GM23338 (cell line): ENCODE data around the gene EPHB1. TPM values are rescaled to one million over a fixed set of nuclear protein-coding genes. Genes with fewer than 3 reads are reported as not detected.

Experiments used
- ATAC-seq: fragments of 200-7000 bp; cut with Tn5 transposase; 3 replicates; pipeline ENCODE4 v1.9.1; 2020
- DNase-seq: peaks from one replicate; pipeline ENCODE4 v3.0.0-alpha.2; 2015; ENCODE audit warnings: low spot score
- H2AFZ ChIP-seq: fragments of 200-600 bp; sonication (generic); 2 replicates; pipeline ENCODE4 v1.8.0; 2016; ENCODE audit warnings: antibody characterized with exemption, mild to moderate bottlenecking, moderate library complexity
- H3F3A ChIP-seq: fragments of 200-600 bp; sonication (generic); replicated peaks from 2 replicates; pipeline ENCODE4 v1.8.0; 2017; ENCODE audit warnings: antibody characterized with exemption, mixed run types, low read depth
- H3K27ac ChIP-seq: fragments of 200-600 bp; sonication (generic); 2 replicates; pipeline ENCODE4 v1.6.1; 2016; ENCODE audit warnings: low read depth
- H3K27me3 ChIP-seq: fragments of 200-600 bp; sonication (generic); 2 replicates; pipeline ENCODE4 v1.8.0; 2016; ENCODE audit warnings: mild to moderate bottlenecking, mixed run types, moderate library complexity; ENCODE audit not compliant: insufficient read depth
- H3K36me3 ChIP-seq: fragments of 200-600 bp; sonication (generic); 2 replicates; pipeline ENCODE4 v1.8.0; 2016; ENCODE audit warnings: mild to moderate bottlenecking; ENCODE audit not compliant: insufficient read depth
- H3K4me1 ChIP-seq: fragments of 200-600 bp; sonication (generic); 2 replicates; pipeline ENCODE4 v1.8.0; 2016; ENCODE audit warnings: mild to moderate bottlenecking, moderate library complexity; ENCODE audit not compliant: insufficient read depth
- H3K4me2 ChIP-seq: fragments of 200-600 bp; sonication (generic); 2 replicates; pipeline ENCODE4 v1.7.1; 2017; ENCODE audit warnings: mixed run types
- H3K4me3 ChIP-seq: fragments of 200-600 bp; sonication (generic); 2 replicates; pipeline ENCODE4 v1.6.1; 2016; ENCODE audit warnings: mixed run types
- H3K79me2 ChIP-seq: fragments of 200-600 bp; sonication (generic); replicated peaks from 2 replicates; pipeline ENCODE4 v1.8.0; 2017; ENCODE audit warnings: mild to moderate bottlenecking; ENCODE audit not compliant: insufficient read depth
- H3K9me2 ChIP-seq: fragments of 200-600 bp; sonication (generic); 2 replicates; pipeline ENCODE4 v1.8.0; 2017; ENCODE audit not compliant: insufficient read depth
- H4K20me1 ChIP-seq: fragments of 200-600 bp; sonication (generic); replicated peaks from 2 replicates; pipeline ENCODE4 v1.8.0; 2017; ENCODE audit warnings: mild to moderate bottlenecking; ENCODE audit not compliant: insufficient read depth
- H3K27ac Mint-ChIP-seq: 2 replicates; pipeline ENCODE4 v1.8.0; 2020; ENCODE audit warnings: inconsistent platforms, mild to moderate bottlenecking, moderate library complexity, mixed read lengths
- H3K27me3 Mint-ChIP-seq: 3 replicates; pipeline ENCODE4 v1.8.0; 2022; ENCODE audit warnings: low read depth, mild to moderate bottlenecking, moderate library complexity, mixed read lengths, inconsistent platforms; ENCODE audit not compliant: insufficient read depth, poor library complexity
- H3K36me3 Mint-ChIP-seq: 3 replicates; pipeline ENCODE4 v1.8.0; 2021; ENCODE audit warnings: low read depth, mild to moderate bottlenecking, inconsistent platforms, moderate library complexity, mixed read lengths
- H3K4me1 Mint-ChIP-seq: 3 replicates; pipeline ENCODE4 v1.8.0; 2020; ENCODE audit warnings: mild to moderate bottlenecking, inconsistent platforms, mixed read lengths
- H3K4me3 Mint-ChIP-seq: 3 replicates; pipeline ENCODE4 v1.8.0; 2021; ENCODE audit warnings: moderate library complexity, mild to moderate bottlenecking, inconsistent platforms, mixed read lengths
- H3K9me3 Mint-ChIP-seq: 3 replicates; pipeline ENCODE4 v1.8.0; 2020; ENCODE audit warnings: moderate library complexity, mild to moderate bottlenecking, inconsistent platforms, mixed read lengths
- CREB1 ChIP-seq: fragments of 250-450 bp; sonication (Bioruptor Pico); IDR thresholded peaks from 2 replicates; pipeline ENCODE4 v1.5.0; 2020; ENCODE audit warnings: low read depth, mild to moderate bottlenecking, moderate library complexity
- ETS1 ChIP-seq: IDR thresholded peaks from 2 replicates; pipeline ENCODE4 v1.6.1; 2016; ENCODE audit warnings: antibody characterized with exemption
- EZH2 ChIP-seq: fragments of 200-600 bp; sonication (generic); IDR thresholded peaks from one replicate; pipeline ENCODE4 v1.8.0; 2017; ENCODE audit warnings: antibody characterized with exemption, mild to moderate bottlenecking, low read depth; ENCODE audit not compliant: unreplicated experiment
- NANOG ChIP-seq: IDR thresholded peaks from 2 replicates; pipeline ENCODE4 v1.6.1; 2016; ENCODE audit warnings: antibody characterized with exemption, borderline replicate concordance
- POLR2AphosphoS5 ChIP-seq: IDR thresholded peaks from 2 replicates; pipeline ENCODE4 v1.6.1; 2016; ENCODE audit warnings: antibody characterized with exemption, low read depth
- REST ChIP-seq: IDR thresholded peaks from one replicate; pipeline ENCODE4 v1.6.1; 2018; ENCODE audit warnings: antibody characterized with exemption; ENCODE audit not compliant: unreplicated experiment
- STAT1 ChIP-seq: IDR thresholded peaks from one replicate; pipeline ENCODE4 v1.6.1; 2016; ENCODE audit warnings: antibody characterized with exemption; ENCODE audit not compliant: unreplicated experiment
- ZNF114 ChIP-seq: fragments of 250-450 bp; sonication (Bioruptor Pico); IDR thresholded peaks from 2 replicates; pipeline ENCODE4 v1.5.0; 2020; ENCODE audit warnings: mild to moderate bottlenecking, moderate library complexity
- ZNF331 ChIP-seq: fragments of 250-450 bp; sonication (Bioruptor Pico); IDR thresholded peaks from 2 replicates; pipeline ENCODE4 v1.5.0; 2020; ENCODE audit warnings: low read depth, mild to moderate bottlenecking, moderate library complexity
- polyA plus RNA-seq: library from polyadenylated mRNA; unstranded; fragments of >200 nt; fragmentation: Nextera tagmentation; extraction: Ambion mirVana; gene quantifications from 2 replicates; pipeline ENCODE4 v1.2.1, GENCODE V29; 2016
- total RNA-seq: library from RNA; depleted of rRNA; stranded (reverse); fragments of >200 nt; shearing (Covaris generic); gene quantifications from 2 replicates; pipeline ENCODE4 v1.2.3, GENCODE V29; 2014
- TF ChIP-seq, protein P1 (sequence below): fragments of 250-450 bp; sonication (Bioruptor Pico); IDR thresholded peaks from 2 replicates; pipeline ENCODE4 v1.5.0; 2020; ENCODE audit warnings: mild to moderate bottlenecking, moderate library complexity

The EPHB1 gene
- total and polyA plus RNA-seq, 2 experiments from 2014 or later: 2.7 to 5.2 TPM

GRCh38 chr3:134993011-134993410 lies 198.0 kb downstream of the EPHB1 start (continued):
- TF ChIP-seq REST (no peak), ZNF331 (CRISPR knock-in tag) (no peak), CREB1 (CRISPR knock-in tag) (no peak), ZNF114 (no peak)

GRCh38 chr3:134998158-134998557 lies 203.1 kb downstream of the EPHB1 start:
- Histone ChIP-seq H3F3A (no peaks in the 10 kb centered on the region), H3K9me2 (no peaks in the 10 kb centered on the region), H3K4me3 (no peak overlapping the region), H4K20me1 (no peaks in the 10 kb centered on the region), H3K4me2 (no peak overlapping the region), H3K79me2 (no peaks in the 10 kb centered on the region), H3K36me3 (no peaks in the 10 kb centered on the region; the same call in 1 of the 2 replicates), H2AFZ (no peak overlapping the region), H3K27me3 (no peaks in the 10 kb centered on the region), H3K27ac (no peak overlapping the region), H3K4me1 (no peaks in the 10 kb centered on the region)
- Mint-ChIP-seq H3K9me3 (no peaks in the 10 kb centered on the region), H3K27me3 (no peaks in the 10 kb centered on the region), H3K4me1 (no peaks in the 10 kb centered on the region), H3K4me3 (no peak overlapping the region), H3K27ac (no peak overlapping the region), H3K36me3 (no peaks in the 10 kb centered on the region; the same call in 2 of the 3 replicates)
- ATAC-seq (no peak), DNase-seq (no peak)
- TF ChIP-seq ETS1: no peak
- no peak for TF ChIP-seq STAT1
- no peak for TF ChIP-seq EZH2
- TF ChIP-seq, protein P1, sequence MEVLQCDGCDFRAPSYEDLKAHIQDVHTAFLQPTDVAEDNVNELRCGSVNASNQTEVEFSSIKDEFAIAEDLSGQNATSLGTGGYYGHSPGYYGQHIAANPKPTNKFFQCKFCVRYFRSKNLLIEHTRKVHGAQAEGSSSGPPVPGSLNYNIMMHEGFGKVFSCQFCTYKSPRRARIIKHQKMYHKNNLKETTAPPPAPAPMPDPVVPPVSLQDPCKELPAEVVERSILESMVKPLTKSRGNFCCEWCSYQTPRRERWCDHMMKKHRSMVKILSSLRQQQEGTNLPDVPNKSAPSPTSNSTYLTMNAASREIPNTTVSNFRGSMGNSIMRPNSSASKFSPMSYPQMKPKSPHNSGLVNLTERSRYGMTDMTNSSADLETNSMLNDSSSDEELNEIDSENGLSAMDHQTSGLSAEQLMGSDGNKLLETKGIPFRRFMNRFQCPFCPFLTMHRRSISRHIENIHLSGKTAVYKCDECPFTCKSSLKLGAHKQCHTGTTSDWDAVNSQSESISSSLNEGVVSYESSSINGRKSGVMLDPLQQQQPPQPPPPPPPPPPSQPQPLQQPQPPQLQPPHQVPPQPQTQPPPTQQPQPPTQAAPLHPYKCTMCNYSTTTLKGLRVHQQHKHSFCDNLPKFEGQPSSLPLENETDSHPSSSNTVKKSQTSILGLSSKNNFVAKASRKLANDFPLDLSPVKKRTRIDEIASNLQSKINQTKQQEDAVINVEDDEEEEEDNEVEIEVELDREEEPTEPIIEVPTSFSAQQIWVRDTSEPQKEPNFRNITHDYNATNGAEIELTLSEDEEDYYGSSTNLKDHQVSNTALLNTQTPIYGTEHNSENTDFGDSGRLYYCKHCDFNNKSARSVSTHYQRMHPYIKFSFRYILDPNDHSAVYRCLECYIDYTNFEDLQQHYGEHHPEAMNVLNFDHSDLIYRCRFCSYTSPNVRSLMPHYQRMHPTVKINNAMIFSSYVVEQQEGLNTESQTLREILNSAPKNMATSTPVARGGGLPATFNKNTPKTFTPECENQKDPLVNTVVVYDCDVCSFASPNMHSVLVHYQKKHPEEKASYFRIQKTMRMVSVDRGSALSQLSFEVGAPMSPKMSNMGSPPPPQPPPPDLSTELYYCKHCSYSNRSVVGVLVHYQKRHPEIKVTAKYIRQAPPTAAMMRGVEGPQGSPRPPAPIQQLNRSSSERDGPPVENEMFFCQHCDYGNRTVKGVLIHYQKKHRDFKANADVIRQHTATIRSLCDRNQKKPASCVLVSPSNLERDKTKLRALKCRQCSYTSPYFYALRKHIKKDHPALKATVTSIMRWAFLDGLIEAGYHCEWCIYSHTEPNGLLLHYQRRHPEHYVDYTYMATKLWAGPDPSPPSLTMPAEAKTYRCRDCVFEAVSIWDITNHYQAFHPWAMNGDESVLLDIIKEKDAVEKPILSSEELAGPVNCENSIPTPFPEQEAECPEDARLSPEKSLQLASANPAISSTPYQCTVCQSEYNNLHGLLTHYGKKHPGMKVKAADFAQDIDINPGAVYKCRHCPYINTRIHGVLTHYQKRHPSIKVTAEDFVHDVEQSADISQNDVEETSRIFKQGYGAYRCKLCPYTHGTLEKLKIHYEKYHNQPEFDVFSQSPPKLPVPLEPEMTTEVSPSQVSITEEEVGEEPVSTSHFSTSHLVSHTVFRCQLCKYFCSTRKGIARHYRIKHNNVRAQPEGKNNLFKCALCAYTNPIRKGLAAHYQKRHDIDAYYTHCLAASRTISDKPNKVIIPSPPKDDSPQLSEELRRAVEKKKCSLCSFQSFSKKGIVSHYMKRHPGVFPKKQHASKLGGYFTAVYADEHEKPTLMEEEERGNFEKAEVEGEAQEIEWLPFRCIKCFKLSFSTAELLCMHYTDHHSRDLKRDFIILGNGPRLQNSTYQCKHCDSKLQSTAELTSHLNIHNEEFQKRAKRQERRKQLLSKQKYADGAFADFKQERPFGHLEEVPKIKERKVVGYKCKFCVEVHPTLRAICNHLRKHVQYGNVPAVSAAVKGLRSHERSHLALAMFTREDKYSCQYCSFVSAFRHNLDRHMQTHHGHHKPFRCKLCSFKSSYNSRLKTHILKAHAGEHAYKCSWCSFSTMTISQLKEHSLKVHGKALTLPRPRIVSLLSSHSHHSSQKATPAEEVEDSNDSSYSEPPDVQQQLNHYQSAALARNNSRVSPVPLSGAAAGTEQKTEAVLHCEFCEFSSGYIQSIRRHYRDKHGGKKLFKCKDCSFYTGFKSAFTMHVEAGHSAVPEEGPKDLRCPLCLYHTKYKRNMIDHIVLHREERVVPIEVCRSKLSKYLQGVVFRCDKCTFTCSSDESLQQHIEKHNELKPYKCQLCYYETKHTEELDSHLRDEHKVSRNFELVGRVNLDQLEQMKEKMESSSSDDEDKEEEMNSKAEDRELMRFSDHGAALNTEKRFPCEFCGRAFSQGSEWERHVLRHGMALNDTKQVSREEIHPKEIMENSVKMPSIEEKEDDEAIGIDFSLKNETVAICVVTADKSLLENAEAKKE (CRISPR knock-in tag): no peak
- no peak for TF ChIP-seq REST
- TF ChIP-seq POLR2AphosphoS5: no peak
- TF ChIP-seq CREB1 (CRISPR knock-in tag): no peak
- TF ChIP-seq NANOG: no peak
- TF ChIP-seq ZNF114: no peak
- no peak for TF ChIP-seq ZNF331 (CRISPR knock-in tag)
